ENCODE measurements around the gene PPP1R14B.

GRCh38 chr11:64264371-64264852 lies 17.7 kb upstream of the PPP1R14B start:
- no peak for TF ChIP-seq POLR2A (IDR thresholded peaks at IDR 0.05)
- no peak for TF ChIP-seq CTCF (IDR thresholded peaks at IDR 0.05)

Data from uterus (tissue), 2 donors.